B cell (primary cell): ENCODE results near the gene LY9.

Source experiments
- CTCF ChIP-seq: fragments of 200-600 bp; IDR thresholded peaks from one replicate; pipeline ENCODE4 v1.8.0; 2022; ENCODE audit warnings: antibody characterized with exemption, mild to moderate bottlenecking
- EZH2 ChIP-seq: IDR thresholded peaks from 2 replicates; pipeline ENCODE4 v1.6.1; 2012; ENCODE audit warnings: borderline replicate concordance, low read depth, mild to moderate bottlenecking, moderate library complexity, low read length; ENCODE audit not compliant: insufficient read depth, poor library complexity, severe bottlenecking

DNA sequence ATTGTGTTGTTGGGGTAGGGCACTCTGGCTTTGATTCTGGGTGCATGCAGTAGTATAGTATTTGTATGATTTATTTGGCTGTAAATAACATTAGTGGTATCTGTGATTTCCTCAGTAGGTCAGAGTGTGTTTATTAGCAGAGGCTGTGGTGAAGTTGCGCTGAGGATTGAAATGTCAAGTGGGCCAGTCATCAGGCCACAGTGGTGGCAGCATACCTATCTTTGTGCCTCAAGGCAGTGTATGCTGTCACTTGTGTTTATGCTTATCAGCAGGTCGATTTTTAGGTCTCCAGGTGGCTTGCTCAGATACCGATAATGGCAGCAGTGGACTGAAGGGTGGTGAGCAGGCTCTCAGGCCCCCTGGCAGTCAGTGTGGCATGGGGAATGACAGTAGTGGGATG is 11.3 kb downstream of the LY9 start:
- TF ChIP-seq CTCF, result no peak
- TF ChIP-seq EZH2, result no peak
